Stimulated activated CD8-positive, alpha-beta memory T cell treated with anti-CD3 and anti-CD28 coated beads, Interleukin-12 subunit alpha, Interleukin-12 subunit beta, amount 100 ng/mL, for 1 hour (primary cell): ENCODE results near the gene MPPED2.

Source experiments
- DNase-seq: peaks from one replicate; pipeline ENCODE4 v3.0.0-alpha.2; 2020; ENCODE audit warnings: low read depth

MPPED2 gene

GRCh38 chr11:30586251-30587144 lies at the start of gene MPPED2:
MPPED2 (minus strand) TSS chr11:30586353; CDS start chr11:30580373, 5,980 bp downstream.
- no peak for DNase-seq

GRCh38 chr11:30635401-30635989 lies 49.3 kb upstream of the MPPED2 start:
- DNase-seq: no peak

DNA sequence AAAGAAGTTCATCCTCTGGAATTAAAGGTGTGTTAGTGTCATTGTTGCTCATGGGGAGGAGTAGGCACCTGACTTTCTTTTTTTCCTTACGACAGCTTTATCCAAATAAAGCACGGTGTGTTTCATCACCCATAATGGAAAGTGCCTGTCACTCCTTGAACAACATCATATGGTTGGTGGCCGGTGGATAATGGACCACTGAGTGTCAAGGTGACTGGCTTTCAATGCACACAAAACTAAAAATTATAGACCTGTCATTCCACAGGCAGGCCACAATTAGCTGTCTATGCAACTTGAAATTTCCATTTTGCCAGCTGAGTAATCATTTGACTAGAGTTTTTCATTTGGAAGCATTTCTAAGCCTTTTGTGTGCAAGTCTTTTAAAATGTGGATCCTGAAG lies 45.0 kb upstream of the MPPED2 start:
- no peak for DNase-seq

DNA sequence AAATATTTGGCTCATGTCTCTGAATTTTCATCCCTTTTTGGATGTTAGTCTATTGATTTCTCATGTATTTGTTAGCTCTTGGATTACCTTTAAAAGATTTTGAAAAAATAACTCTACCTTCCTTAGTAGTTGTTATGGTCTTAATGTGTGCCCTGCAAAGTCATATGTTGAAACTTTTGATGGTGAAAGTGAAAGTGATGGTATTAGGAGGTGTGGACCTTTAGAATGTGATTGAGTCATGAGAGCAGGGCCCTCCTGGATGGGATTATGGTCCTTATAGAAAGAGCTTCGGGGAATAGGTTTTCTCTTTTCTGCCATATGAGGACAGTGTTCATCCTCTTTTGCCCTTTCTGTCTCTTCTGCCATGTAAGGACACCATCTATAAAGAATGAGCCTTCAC lies 33.6 kb upstream of the MPPED2 start:
- DNase-seq: no peak

- no peak for DNase-seq
Measured at GRCh38 chr11:30617762-30618161, 31.6 kb upstream of the MPPED2 start.

DNA sequence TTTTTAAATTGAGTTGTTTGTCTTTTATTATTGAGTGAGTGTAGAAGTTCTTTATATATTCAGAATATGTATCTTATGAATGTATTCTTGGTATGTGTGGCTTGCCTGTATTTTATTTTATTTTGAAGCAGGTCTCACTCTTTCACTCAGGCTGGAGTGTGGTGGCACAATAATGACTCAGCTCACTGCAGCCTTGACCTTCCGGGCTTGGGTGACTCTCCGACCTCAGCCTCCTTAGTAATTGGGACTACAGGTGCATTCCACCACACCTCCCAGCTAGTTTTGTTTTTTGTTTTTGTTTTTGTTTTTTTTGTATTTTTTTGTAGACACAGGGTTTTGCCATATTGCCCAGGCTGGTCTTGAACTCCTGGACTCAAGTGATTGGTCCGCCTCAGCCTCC lies 24.5 kb upstream of the MPPED2 start:
- no peak for DNase-seq

DNA sequence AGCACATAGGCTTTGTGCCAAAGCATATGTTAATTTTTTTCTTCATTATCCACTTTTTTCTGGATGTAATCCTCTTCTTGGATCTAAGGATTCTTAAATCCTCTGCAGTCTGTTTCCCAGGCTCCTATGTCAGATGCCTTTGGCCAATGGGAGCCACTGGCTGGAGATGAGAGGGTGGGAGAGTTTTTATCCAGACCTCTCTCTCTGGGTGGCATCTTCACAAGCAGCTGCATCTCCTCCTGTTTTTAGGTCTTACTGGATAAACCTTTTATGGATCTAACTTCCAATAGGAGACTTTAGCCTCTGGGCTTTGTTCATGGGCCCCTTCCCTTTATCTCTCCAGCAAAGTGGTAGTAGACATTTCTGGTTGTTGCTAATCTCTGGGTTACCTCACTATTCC lies 22.4 kb upstream of the MPPED2 start:
- DNase-seq: no peak

GRCh38 chr11:30605036-30605605 lies 19.0 kb upstream of the MPPED2 start:
- no peak for DNase-seq

DNA sequence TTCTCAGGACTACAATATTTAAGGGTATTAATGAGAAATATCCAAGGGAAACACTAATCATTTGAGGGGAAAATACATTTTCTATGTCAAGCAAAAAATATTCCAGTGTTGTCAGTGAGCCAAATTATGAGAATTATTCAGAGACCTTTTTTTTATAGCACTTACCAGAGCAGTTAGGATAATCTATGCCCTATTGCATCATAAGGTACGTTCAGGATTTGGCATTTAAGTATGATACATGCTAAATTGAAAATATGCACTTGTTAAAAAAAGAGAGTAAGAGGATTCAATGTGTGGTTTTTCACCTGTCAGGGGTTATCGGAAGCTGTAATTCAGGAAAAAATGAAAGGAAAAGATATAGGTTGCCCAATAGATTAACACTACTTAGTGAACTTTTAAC lies 17.2 kb upstream of the MPPED2 start:
- no peak for DNase-seq

DNA sequence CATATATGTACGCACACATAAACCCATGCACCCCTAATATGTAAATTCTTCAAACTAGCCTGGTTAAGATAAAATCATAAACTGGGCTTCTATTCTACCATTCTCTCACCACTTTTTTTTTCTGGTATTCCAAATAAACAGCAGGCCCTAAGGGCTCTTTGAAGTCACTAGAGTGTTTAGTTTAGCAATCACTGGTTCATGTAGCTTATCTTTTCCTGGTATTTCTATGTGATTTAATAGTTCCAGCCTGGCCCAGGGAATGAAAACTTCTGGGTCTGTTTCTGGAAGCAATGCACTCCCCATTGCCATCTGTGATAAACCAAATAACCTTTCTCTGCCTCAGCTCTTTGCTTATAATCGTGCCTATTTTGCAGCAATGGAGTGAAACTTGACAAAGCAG lies 10.7 kb upstream of the MPPED2 start:
- DNase-seq: no peak

DNA sequence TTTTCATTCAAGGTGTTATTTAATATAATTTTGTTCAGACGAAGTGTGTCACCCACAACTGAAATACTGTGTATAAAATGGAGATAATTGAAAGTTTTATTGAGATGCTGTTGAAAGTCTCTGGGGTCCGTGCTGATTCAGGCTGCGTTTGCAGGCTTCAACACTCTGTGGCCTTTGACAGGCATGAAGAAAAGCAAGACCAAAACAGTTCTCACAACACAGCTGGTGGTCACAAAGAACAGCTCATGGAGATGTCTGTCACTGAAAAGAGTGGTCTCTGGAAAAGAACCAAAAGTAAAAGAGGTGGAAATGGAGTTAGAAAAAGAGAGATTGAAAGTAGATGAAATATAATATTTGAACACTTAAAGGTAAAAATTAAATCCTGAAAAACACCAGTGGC lies 9.8 kb upstream of the MPPED2 start:
- no peak for DNase-seq

DNA sequence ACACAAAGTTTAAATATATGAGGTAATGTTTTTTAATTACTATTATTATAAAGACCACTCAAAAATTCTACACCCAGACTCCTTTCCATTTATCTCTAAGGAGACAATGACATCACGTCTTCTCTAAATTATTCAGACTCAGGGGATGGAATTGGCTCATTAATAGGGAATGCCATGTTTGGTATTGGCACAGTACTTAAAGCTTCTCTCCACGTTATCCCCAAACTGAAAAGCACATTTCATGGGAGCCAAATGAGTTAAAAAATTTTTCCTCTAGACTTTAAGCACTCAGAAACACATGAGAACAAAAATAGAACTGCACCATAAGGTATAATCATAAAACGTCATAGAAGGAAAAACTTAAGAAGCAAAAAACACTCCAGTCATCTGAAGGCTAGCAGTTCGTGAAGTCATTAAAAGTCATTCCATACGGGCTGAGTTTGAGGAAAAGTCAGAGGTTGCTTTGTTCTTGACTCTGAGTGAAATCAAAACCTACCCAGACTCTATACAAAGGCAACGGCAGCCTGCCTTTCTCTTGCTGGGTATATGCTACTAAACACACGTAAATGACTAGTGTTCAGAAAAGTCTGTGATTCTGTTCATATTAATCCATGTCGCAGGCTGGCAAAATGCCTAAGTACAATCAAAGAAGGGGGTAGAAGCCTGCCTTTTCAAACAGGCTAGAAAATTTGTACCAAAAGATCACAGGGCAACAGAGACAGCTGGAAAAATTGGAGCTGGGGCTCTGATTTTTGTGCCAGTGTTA lies 8.7 kb upstream of the MPPED2 start:
- DNase-seq: no peak

GRCh38 chr11:30587269-30587812 lies 1.2 kb upstream of the MPPED2 start:
- no peak for DNase-seq

- no peak for DNase-seq
Measured at GRCh38 chr11:30585892-30586250, 282 bp downstream of the MPPED2 start.

- no peak for DNase-seq
Measured at GRCh38 chr11:30585125-30585891, 845 bp downstream of the MPPED2 start.

DNA sequence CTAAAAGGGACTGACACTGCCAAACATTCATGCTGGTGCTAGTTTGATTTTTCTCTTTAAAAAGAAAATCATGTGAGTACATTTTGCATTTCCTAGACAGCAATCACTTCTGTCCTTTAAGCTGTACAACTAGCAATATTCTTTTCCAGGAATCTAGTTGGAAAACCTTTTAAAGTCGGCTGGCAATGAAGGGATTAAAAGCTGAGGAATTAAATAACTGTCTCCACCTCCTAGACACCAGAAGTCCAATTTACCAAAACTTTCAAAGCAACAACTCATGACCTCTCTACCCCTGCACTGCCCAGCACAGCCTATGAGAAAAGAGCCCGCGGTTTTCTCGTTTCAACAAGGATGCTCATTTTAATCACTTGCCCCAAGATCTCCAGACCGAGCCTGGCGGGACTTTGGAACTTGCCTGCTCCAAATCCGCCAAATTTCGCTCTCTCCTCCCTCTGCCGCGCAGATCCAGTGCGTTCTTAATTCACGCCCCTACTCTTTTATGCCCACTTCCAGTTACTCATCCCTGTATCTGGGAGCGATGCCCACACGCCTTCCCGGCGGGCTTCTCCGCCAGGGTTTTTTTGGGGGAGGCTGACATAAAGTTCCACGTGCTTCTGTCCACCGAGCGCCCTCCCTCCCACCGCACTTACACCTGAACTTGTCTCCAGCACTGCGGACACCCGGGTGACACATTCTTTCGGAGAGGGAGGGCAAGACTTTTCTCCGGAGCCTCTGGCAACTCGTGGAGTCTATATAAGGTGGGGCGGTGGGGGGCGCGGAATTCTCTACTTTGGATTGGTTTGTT lies 2.5 kb downstream of the MPPED2 start:
- DNase-seq: no peak

DNA sequence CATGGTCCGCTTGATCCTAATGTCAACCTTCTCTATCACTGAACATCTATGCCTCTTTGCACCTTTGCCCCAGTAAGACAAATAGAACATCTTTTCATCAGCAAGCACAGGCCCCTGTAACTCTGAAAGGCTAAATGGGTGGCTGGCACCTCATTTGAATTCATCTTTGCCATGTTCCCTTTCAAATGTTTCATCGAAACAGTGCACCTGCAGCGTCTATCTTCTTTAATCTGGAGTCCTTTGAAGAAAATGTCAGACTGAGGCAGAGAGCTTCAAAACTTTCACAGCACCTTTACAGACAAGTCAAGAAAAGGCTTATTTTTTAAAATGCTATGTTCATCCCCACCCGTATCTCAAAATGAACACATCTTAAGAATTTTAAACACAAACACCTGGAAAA lies 3.4 kb downstream of the MPPED2 start:
- no peak for DNase-seq

GRCh38 chr11:30581675-30582074 lies 4.5 kb downstream of the MPPED2 start:
- no peak for DNase-seq

DNA sequence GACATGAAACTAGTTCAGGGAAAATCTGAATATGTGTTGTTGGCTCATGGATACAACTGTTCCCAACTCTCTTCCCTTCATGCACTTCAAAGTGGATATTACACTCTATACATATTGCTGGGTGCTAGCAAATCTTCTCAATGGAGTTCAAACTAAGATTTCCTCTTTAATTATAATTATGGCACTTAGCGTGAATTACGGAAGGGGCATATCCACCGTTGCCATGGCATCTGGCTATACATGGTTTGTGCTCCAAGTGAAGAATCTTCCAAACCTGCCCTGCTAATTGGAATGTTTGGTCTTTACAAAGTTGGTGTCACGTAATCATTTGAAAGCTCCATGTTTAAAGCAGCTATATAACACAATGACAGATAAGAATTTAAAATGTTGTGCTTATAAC lies 5.6 kb downstream of the MPPED2 start:
- DNase-seq: no peak

- DNase-seq: no peak
Measured at GRCh38 chr11:30579415-30580175, 6.6 kb downstream of the MPPED2 start.
